ENCODE data around the gene INTS2.
"Not testable (repeated sequence)": the region's sequence is repeated elsewhere in the genome, so short reads cannot be mapped to it uniquely, and the experiment has no call there.

The INTS2 gene

GRCh38 chr17:61895391-61895790, 32.4 kb downstream of the INTS2 start:
- TF ChIP-seq CTCF (IDR thresholded peaks at IDR 0.05; ENCODE audit: low read depth, low read length), result no peak
- H3K4me3 ChIP-seq (ENCODE audit: low read depth, low read length), result no peak overlapping the region

GRCh38 chr17:61894310-61894709, 33.5 kb downstream of the INTS2 start:
- not testable (repeated sequence) for H3K4me3 ChIP-seq (ENCODE audit: low read depth, low read length)

GRCh38 chr17:61887733-61888132, 40.0 kb downstream of the INTS2 start:
- not testable (repeated sequence) for H3K4me3 ChIP-seq (ENCODE audit: low read depth, low read length)

- not testable (repeated sequence) for H3K4me3 ChIP-seq (ENCODE audit: low read depth, low read length)
Observed at GRCh38 chr17:61885865-61886264, 41.9 kb downstream of the INTS2 start.

- no peak for TF ChIP-seq CTCF (IDR thresholded peaks at IDR 0.05; ENCODE audit: low read depth, low read length)
- H3K4me3 ChIP-seq (ENCODE audit: low read depth, low read length), result no peak overlapping the region
Observed at GRCh38 chr17:61884864-61885263, 42.9 kb downstream of the INTS2 start.

- H3K4me3 ChIP-seq (ENCODE audit: low read depth, low read length), result no peak overlapping the region
- TF ChIP-seq CTCF (IDR thresholded peaks at IDR 0.05; ENCODE audit: low read depth, low read length), result no peak
Observed at GRCh38 chr17:61880589-61881102, 47.1 kb downstream of the INTS2 start.

- TF ChIP-seq CTCF (IDR thresholded peaks at IDR 0.05; ENCODE audit: low read depth, low read length), result no peak
Observed at GRCh38 chr17:61878984-61879612, 48.7 kb downstream of the INTS2 start.

GRCh38 chr17:61878520-61878919, 49.3 kb downstream of the INTS2 start:
- TF ChIP-seq CTCF (IDR thresholded peaks at IDR 0.05; ENCODE audit: low read depth, low read length), result no peak
- H3K4me3 ChIP-seq (ENCODE audit: low read depth, low read length), result no peak overlapping the region

More at GRCh38 chr17:61878984-61879612, 48.7 kb downstream of the INTS2 start:
- H3K4me3 ChIP-seq (ENCODE audit: low read depth, low read length), result no peak overlapping the region

- TF ChIP-seq CTCF (IDR thresholded peaks at IDR 0.05; ENCODE audit: low read depth, low read length), result no peak
Observed at GRCh38 chr17:61877837-61878236, 49.9 kb downstream of the INTS2 start.

More at GRCh38 chr17:61877837-61878236, 49.9 kb downstream of the INTS2 start:
- no peak overlapping the region for H3K4me3 ChIP-seq (ENCODE audit: low read depth, low read length)
